OCI-LY7 (cell line): ENCODE results near the gene MAP2K2. TPM values are rescaled to one million over a fixed set of nuclear protein-coding genes. Genes with fewer than 3 reads are reported as not detected.

Source experiments
- BruUV-seq: library from RNA; stranded (reverse); fragments of 400-500 nt; replicated peaks from 2 replicates; lab custom pipeline; 2021; lab: Mats Ljungman, UMichigan
- CTCF ChIA-PET: fragments of 300-600 bp; sonication (Branson Sonifier 250); formaldehyde crosslinking; loops from one replicate; lab custom pipeline; 2022; ENCODE audit warnings: antibody characterized with exemption; ENCODE audit not compliant: unreplicated experiment; lab: Charles Lee
- POLR2A ChIA-PET: fragments of 300-600 bp; sonication (Branson Sonifier 250); formaldehyde crosslinking; loops from one replicate; lab custom pipeline; 2022; ENCODE audit warnings: antibody characterized with exemption; lab: Charles Lee
- DNase-seq: peaks from one replicate; pipeline ENCODE4 v3.0.0-alpha.2; 2015; ENCODE audit warnings: low spot score
- H2AFZ ChIP-seq: fragments of 200-600 bp; sonication (generic), shearing (Covaris generic); 2 replicates; pipeline ENCODE4 v1.6.1; 2014; ENCODE audit warnings: mild to moderate bottlenecking, antibody characterized with exemption, low read length, moderate library complexity
- H3K27ac ChIP-seq: fragments of 200-600 bp; sonication (generic); 2 replicates; pipeline ENCODE4 v1.5.1; 2014; ENCODE audit warnings: mixed run types, low read depth, mild to moderate bottlenecking, moderate library complexity, low read length, inconsistent platforms; ENCODE audit not compliant: poor library complexity, severe bottlenecking
- H3K36me3 ChIP-seq: fragments of 200-600 bp; sonication (generic); 2 replicates; pipeline ENCODE4 v1.6.1; 2014; ENCODE audit warnings: mild to moderate bottlenecking, antibody characterized with exemption, low read length, moderate library complexity, mixed read lengths; ENCODE audit not compliant: insufficient read depth
- H3K4me1 ChIP-seq: fragments of 200-600 bp; sonication (generic); 2 replicates; pipeline ENCODE4 v1.5.1; 2014; ENCODE audit warnings: mild to moderate bottlenecking, low read length; ENCODE audit not compliant: insufficient read depth, poor library complexity, severe bottlenecking
- H3K4me2 ChIP-seq: fragments of 200-600 bp; sonication (generic); 2 replicates; pipeline ENCODE4 v1.6.1; 2014; ENCODE audit warnings: mild to moderate bottlenecking, low read length
- H3K4me3 ChIP-seq: fragments of 200-600 bp; sonication (generic); 2 replicates; pipeline ENCODE4 v1.5.1; 2014; ENCODE audit warnings: mild to moderate bottlenecking, low read depth, low read length; ENCODE audit not compliant: poor library complexity, severe bottlenecking
- H3K79me2 ChIP-seq: fragments of 200-600 bp; sonication (generic); 2 replicates; pipeline ENCODE4 v1.6.1; 2016; ENCODE audit warnings: low read depth, mild to moderate bottlenecking, low read length, moderate library complexity, mixed read lengths; ENCODE audit not compliant: insufficient read depth
- H3K9me2 ChIP-seq: fragments of 200-600 bp; sonication (generic); 2 replicates; pipeline ENCODE4 v1.6.1; 2016; ENCODE audit warnings: mild to moderate bottlenecking, low read length, mixed read lengths; ENCODE audit not compliant: insufficient read depth
- H3K9me3 ChIP-seq: fragments of 200-600 bp; sonication (generic); 2 replicates; pipeline ENCODE4 v1.6.1; 2014; ENCODE audit warnings: mild to moderate bottlenecking, mixed run types, low read length, mixed read lengths
- H4K20me1 ChIP-seq: fragments of 200-600 bp; sonication (generic); 2 replicates; pipeline ENCODE4 v1.6.1; 2014; ENCODE audit warnings: mild to moderate bottlenecking, antibody characterized with exemption, low read length, moderate library complexity, mixed read lengths; ENCODE audit not compliant: insufficient read depth
- EZH2phosphoT487 ChIP-seq: fragments of 200-600 bp; sonication (generic); IDR thresholded peaks from 2 replicates; pipeline ENCODE4 v1.6.1; 2018; ENCODE audit warnings: low read depth, borderline replicate concordance, mild to moderate bottlenecking, mixed run types, antibody characterized with exemption, low read length, moderate library complexity, mixed read lengths
- intact Hi-C: fragments of 100-400 bp; cut with micrococcal nuclease; formaldehyde crosslinking; loops from one replicate; pipeline ENCODE4 v1.10.0; 2022; ENCODE audit not compliant: unreplicated experiment
- total RNA-seq, 2 experiments: library from RNA; depleted of rRNA in 1 of 2; stranded (reverse); fragments of >200 nt in 1 of 2; shearing (Covaris generic) in 1 of 2; gene quantifications; 2 replicates each; pipeline ENCODE4 v1.2.3, GENCODE V29; 2014 to 2022
- TF ChIP-seq, protein P1 (sequence below): fragments of 200-600 bp; sonication (generic); conservative IDR thresholded peaks from 2 replicates; pipeline ENCODE4 v1.5.1; 2014; ENCODE audit warnings: mild to moderate bottlenecking, antibody characterized with exemption, low read length, moderate library complexity, mixed read lengths

MAP2K2 gene
- total RNA-seq, 2 experiments from 2014 or later: 105 to 116 TPM

DNA sequence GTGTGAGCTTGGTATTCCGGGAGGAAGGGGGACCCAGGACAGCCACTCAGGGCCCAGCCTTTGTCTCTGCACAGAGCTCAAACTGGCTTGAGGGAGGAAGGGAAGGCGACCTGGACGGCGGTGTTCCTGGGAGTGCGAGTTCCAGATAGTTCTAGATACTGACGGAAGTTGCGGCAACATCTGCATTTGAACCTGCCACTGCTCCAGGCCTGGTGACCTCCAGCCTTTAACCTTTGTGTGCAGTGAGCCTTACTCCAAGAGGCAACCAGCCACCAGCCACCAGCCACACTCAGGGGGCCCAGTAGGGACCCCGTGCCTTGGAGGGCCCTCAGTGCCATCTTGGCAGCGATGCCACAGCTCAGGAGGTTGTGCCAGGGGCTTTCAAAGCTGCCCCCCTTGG is 41.8 kb downstream of the MAP2K2 start:
- H3K4me2 ChIP-seq: no peak overlapping the region
- no peaks in the 10 kb centered on the region for H4K20me1 ChIP-seq
- no peak overlapping the region for H2AFZ ChIP-seq
- intact Hi-C loops: no loop called here
- no peak overlapping the region for H3K4me3 ChIP-seq
- H3K27ac ChIP-seq: no peak overlapping the region
- no peaks in the 10 kb centered on the region for H3K36me3 ChIP-seq
- peaks cover 26% of the 10 kb centered on the region for H3K4me1 ChIP-seq
- ChIA-PET POLR2A (no interaction called here), CTCF (no interaction called here)
- no peaks in the 10 kb centered on the region for H3K9me2 ChIP-seq
- no peak for DNase-seq
- H3K79me2 ChIP-seq: no peaks in the 10 kb centered on the region
- no peak for TF ChIP-seq EZH2phosphoT487
- TF ChIP-seq, protein P1, sequence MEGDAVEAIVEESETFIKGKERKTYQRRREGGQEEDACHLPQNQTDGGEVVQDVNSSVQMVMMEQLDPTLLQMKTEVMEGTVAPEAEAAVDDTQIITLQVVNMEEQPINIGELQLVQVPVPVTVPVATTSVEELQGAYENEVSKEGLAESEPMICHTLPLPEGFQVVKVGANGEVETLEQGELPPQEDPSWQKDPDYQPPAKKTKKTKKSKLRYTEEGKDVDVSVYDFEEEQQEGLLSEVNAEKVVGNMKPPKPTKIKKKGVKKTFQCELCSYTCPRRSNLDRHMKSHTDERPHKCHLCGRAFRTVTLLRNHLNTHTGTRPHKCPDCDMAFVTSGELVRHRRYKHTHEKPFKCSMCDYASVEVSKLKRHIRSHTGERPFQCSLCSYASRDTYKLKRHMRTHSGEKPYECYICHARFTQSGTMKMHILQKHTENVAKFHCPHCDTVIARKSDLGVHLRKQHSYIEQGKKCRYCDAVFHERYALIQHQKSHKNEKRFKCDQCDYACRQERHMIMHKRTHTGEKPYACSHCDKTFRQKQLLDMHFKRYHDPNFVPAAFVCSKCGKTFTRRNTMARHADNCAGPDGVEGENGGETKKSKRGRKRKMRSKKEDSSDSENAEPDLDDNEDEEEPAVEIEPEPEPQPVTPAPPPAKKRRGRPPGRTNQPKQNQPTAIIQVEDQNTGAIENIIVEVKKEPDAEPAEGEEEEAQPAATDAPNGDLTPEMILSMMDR: no peak
- BruUV-seq: no TSS peak
- no peaks in the 10 kb centered on the region for H3K9me3 ChIP-seq

DNA sequence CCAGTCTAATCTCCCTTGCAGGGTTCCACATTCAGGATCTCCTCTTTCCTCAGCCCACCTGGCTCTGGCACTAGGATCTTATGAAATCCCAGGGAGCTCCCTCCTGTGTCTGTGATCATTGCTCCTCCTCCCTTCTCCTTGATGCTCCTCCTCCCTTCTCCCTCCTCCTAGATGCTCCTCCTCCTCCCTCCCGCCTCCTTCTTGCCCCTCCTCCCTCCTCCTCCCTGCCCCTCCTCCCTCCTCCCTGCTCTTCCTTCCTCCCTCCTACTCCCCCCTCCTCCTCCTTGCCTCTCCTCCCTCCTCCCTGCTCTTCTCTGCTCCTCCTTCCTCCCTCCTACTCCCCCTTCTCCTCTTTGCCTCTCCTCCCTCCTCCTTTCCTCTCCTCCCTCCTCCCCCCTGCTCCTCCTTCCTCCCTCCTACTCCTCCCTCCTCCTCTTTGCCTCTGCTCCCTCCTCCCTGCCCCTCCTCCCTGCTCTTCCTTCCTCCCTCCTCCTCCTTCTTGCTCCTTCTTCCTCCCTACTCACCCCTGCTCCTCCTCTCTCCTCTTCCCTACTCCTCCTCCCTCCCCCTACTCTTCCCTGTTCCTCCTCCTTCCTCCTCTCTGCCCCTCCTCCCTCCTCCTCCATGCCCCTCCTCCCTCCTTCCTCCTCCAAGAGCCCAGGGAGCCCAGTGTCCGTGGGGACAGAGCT is 42.3 kb downstream of the MAP2K2 start:
- no peak overlapping the region for H2AFZ ChIP-seq
- POLR2A ChIA-PET: interaction anchor here (0.9 kb wide), 1 partner anchor 93 kb away, joined by 3 read pairs; no protein-coding TSS in a partner anchor

DNA sequence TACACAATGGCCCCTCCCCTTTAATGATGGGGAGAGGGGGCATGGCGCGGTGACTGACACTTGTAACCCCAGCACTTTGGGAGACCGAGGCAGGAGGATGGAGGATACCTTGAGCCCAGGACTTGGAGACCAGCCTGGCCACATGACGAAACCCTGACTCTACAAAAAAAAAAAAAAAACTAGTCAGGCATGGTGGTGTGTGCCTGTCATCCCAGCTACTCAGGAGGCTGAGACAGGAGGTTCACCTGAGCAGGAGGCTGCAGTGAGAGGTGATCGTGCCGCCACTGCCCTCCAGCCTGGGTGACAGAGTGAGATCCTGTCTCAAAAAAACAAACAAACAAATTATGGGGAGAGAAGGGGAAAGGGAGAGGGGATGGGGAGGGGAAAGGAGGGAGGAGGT is 43.4 kb downstream of the MAP2K2 start:
- no peaks in the 10 kb centered on the region for H4K20me1 ChIP-seq
- peaks cover 28% of the 10 kb centered on the region for H3K4me1 ChIP-seq

More for the DNA sequence above, 42.3 kb downstream of the MAP2K2 start:
- CTCF ChIA-PET: no interaction called here
- Histone ChIP-seq H3K36me3 (no peaks in the 10 kb centered on the region), H3K4me2 (no peak overlapping the region), H3K9me3 (no peaks in the 10 kb centered on the region), H4K20me1 (no peaks in the 10 kb centered on the region), H3K4me1 (peaks cover 28% of the 10 kb centered on the region), H3K4me3 (no peak overlapping the region), H3K9me2 (no peaks in the 10 kb centered on the region), H3K27ac (no peak overlapping the region), H3K79me2 (no peaks in the 10 kb centered on the region)
- intact Hi-C loops: no loop called here
- DNase-seq: no peak
- TF ChIP-seq EZH2phosphoT487: no peak
- TF ChIP-seq, protein P1: no peak
- no TSS peak for BruUV-seq

More for the DNA sequence above, 43.4 kb downstream of the MAP2K2 start:
- intact Hi-C loops: no loop called here
- H3K36me3 ChIP-seq: no peaks in the 10 kb centered on the region
- no peak overlapping the region for H3K4me3 ChIP-seq
- BruUV-seq: no TSS peak
- ChIA-PET POLR2A (no interaction called here), CTCF (no interaction called here)
- H3K27ac ChIP-seq: no peak overlapping the region
- no peak overlapping the region for H3K4me2 ChIP-seq
- H3K79me2 ChIP-seq: no peaks in the 10 kb centered on the region
- no peak overlapping the region for H2AFZ ChIP-seq
- DNase-seq: no peak
- TF ChIP-seq, protein P1: no peak
- no peak for TF ChIP-seq EZH2phosphoT487
- H3K9me3 ChIP-seq: no peaks in the 10 kb centered on the region
- H3K9me2 ChIP-seq: no peaks in the 10 kb centered on the region
